ENCODE data around the gene REPS2.
"Not testable (repeated sequence)": the region's sequence is repeated elsewhere in the genome, so short reads cannot be mapped to it uniquely, and the experiment has no call there.

Gene REPS2

GRCh38 chrX:16963216-16963615, 16.8 kb downstream of the REPS2 start:
- no peak for TF ChIP-seq CTCF (conservative IDR thresholded peaks at IDR 0.05; ENCODE audit: low read depth, low read length)
- H3K4me3 ChIP-seq (ENCODE audit: low read length) = no peak overlapping the region
- DNase-seq (ENCODE audit: low read depth) = peak; percentile 23

DNA sequence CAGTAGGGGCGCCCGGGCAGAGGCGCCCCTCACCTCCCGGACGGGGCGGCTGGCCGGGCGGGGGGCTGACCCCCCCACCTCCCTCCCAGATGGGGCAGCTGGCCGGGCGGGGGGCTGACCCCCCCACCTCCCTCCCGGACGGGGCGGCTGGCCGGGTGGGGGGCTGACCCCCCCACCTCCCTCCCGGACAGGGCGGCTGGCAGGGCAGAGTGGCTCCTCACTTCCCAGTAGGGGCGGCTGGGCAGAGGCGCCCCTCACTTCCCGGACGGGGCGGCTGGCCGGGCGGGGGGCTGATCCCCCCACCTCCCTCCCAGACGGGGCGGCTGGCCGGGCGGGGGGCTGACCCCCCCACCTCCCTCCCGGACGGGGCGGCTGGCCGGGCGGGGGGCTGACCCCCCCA, 18.5 kb downstream of the REPS2 start:
- not testable (repeated sequence) for H3K4me3 ChIP-seq (ENCODE audit: low read length); DNase-seq (ENCODE audit: low read depth)

GRCh38 chrX:16966752-16967448, 20.4 kb downstream of the REPS2 start:
- no peak for DNase-seq (ENCODE audit: low read depth)
- no peak overlapping the region for H3K4me3 ChIP-seq (ENCODE audit: low read length)

GRCh38 chrX:16968753-16969152, 22.3 kb downstream of the REPS2 start:
- H3K4me3 ChIP-seq (ENCODE audit: low read length); DNase-seq (ENCODE audit: low read depth): not testable (repeated sequence)

More at GRCh38 chrX:16966752-16967448, 20.4 kb downstream of the REPS2 start:
- TF ChIP-seq CTCF (conservative IDR thresholded peaks at IDR 0.05; ENCODE audit: low read depth, low read length) = no peak

- TF ChIP-seq CTCF (conservative IDR thresholded peaks at IDR 0.05; ENCODE audit: low read depth, low read length) = no peak
- DNase-seq (ENCODE audit: low read depth) = no peak
- H3K4me3 ChIP-seq (ENCODE audit: low read length) = no peak overlapping the region
These were observed 24.5 kb downstream of the REPS2 start for GRCh38 chrX:16970977-16971376.

DNA sequence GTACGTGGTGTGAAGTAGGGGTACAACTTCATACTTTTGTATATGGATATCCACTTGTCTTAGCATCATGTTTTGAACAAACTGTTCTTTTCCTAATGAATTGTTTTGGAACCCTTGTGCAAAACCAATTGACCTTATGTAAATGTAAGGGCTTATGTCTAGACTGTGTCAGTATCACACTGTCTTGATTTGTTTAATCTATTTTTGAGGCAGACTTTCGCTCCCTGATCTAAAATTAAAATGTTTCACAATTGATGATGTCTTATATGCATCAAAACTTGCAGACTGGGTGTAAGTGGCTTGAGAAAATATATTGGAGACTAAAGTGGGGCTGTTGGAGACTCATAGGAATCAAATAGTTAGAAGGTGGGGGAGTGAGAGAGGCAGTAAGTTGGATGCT, 25.2 kb downstream of the REPS2 start:
- H3K4me3 ChIP-seq (ENCODE audit: low read length) = no peak overlapping the region
- TF ChIP-seq CTCF (conservative IDR thresholded peaks at IDR 0.05; ENCODE audit: low read depth, low read length) = no peak
- no peak for DNase-seq (ENCODE audit: low read depth)

- DNase-seq (ENCODE audit: low read depth) = no peak
- H3K4me3 ChIP-seq (ENCODE audit: low read length) = no peak overlapping the region
- no peak for TF ChIP-seq CTCF (conservative IDR thresholded peaks at IDR 0.05; ENCODE audit: low read depth, low read length)
These were observed 28.8 kb downstream of the REPS2 start for GRCh38 chrX:16975233-16975632.

DNA sequence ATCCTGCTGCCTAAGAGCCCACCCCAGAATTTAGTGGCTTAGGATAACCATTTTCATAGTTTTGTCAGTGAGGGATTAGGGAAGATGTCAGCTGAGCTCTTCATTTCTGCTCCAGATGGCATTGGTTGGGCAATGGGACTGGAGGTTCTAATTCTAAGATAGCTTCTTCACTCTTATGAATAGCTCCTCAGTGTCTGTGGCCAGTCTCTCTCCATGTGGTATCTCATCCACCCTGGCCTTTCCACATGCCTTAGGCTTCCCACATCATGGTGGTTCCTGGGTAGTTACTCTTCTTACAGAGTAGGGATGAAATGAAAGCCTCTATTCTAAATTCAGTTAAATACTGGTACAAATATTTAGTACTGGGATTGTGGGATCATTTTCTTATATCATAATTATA, 31.3 kb downstream of the REPS2 start:
- no peak for TF ChIP-seq CTCF (conservative IDR thresholded peaks at IDR 0.05; ENCODE audit: low read depth, low read length)
- no peak for DNase-seq (ENCODE audit: low read depth)

More for the DNA sequence above, 31.3 kb downstream of the REPS2 start:
- no peak overlapping the region for H3K4me3 ChIP-seq (ENCODE audit: low read length)

Measured in retinal pigment epithelial cell (primary cell).